Neuronal stem cell (in vitro differentiated cells): ENCODE data around the gene ICA1.

Experiments used
- DNase-seq: peaks from one replicate; pipeline ENCODE4 v3.0.0-alpha.2; 2013; ENCODE audit warnings: low spot score
- H2AFZ ChIP-seq: one replicate; pipeline ENCODE4 v1.6.1; 2013; ENCODE audit warnings: mild to moderate bottlenecking, low read length, inconsistent platforms
- H2AK5ac ChIP-seq: 2 replicates; pipeline ENCODE4 v1.6.1; 2013; ENCODE audit warnings: low read depth, mild to moderate bottlenecking, inconsistent platforms, low read length, moderate library complexity, mixed read lengths
- H2BK120ac ChIP-seq: 2 replicates; pipeline ENCODE4 v1.6.1; 2013; ENCODE audit warnings: low read depth, mild to moderate bottlenecking, inconsistent platforms, low read length, moderate library complexity, mixed read lengths
- H2BK12ac ChIP-seq: one replicate; pipeline ENCODE4 v1.6.1; 2013; ENCODE audit warnings: low read length, inconsistent platforms
- H2BK15ac ChIP-seq: 2 replicates; pipeline ENCODE4 v1.6.1; 2013; ENCODE audit warnings: mild to moderate bottlenecking, low read length, inconsistent platforms, mixed read lengths
- H2BK5ac ChIP-seq: one replicate; pipeline ENCODE4 v1.6.1; 2013; ENCODE audit warnings: inconsistent platforms, mild to moderate bottlenecking, low read length, moderate library complexity
- H3K14ac ChIP-seq: one replicate; pipeline ENCODE4 v1.6.1; 2013; ENCODE audit warnings: low read length, inconsistent platforms
- H3K18ac ChIP-seq: 2 replicates; pipeline ENCODE4 v1.6.1; 2013; ENCODE audit warnings: low read length, inconsistent platforms
- H3K23ac ChIP-seq: 2 replicates; pipeline ENCODE4 v1.6.1; 2013; ENCODE audit warnings: low read depth, mild to moderate bottlenecking, mixed read lengths, low read length, inconsistent platforms; ENCODE audit not compliant: poor library complexity
- H3K27ac ChIP-seq: replicated peaks from 3 replicates; pipeline ENCODE4 v1.5.1; 2013; ENCODE audit warnings: low read length, inconsistent platforms
- H3K27me3 ChIP-seq, 3 experiments: 2 replicates each; pipeline ENCODE4 v1.6.1; 2013; ENCODE audit warnings: low read length in 3 of 3, mild to moderate bottlenecking in 2 of 3, inconsistent platforms in 1 of 3, low read depth in 1 of 3, mixed read lengths in 1 of 3, moderate library complexity in 1 of 3; ENCODE audit not compliant: control insufficient read depth in 3 of 3, insufficient read depth in 3 of 3
- H3K36me3 ChIP-seq, 2 donors: replicated peaks in 1 of 2; 2 replicates each; pipeline ENCODE4 v1.6.1; 2013; ENCODE audit warnings: low read length in 2 of 2; ENCODE audit not compliant: control insufficient read depth in 2 of 2, insufficient read depth in 2 of 2
- H3K4ac ChIP-seq: 2 replicates; pipeline ENCODE4 v1.6.1; 2013; ENCODE audit warnings: inconsistent platforms, mild to moderate bottlenecking, low read length, moderate library complexity
- H3K4me1 ChIP-seq, 2 donors: 1 replicate in 1 of 2; 2 replicates in 1 of 2; pipeline ENCODE4 v1.6.1; 2013; ENCODE audit warnings: low read length in 2 of 2, low read depth in 1 of 2; ENCODE audit not compliant: control insufficient read depth in 2 of 2, insufficient read depth in 1 of 2
- H3K4me2 ChIP-seq: one replicate; pipeline ENCODE4 v1.6.1; 2013; ENCODE audit warnings: mild to moderate bottlenecking, low read length, inconsistent platforms; ENCODE audit not compliant: insufficient read depth, poor library complexity, severe bottlenecking
- H3K4me3 ChIP-seq, 2 donors: 2 replicates each; pipeline ENCODE4 v1.5.1; 2013; ENCODE audit warnings: low read length in 2 of 2, mild to moderate bottlenecking in 2 of 2, inconsistent platforms in 1 of 2, moderate library complexity in 1 of 2
- H3K79me1 ChIP-seq: one replicate; pipeline ENCODE4 v1.6.1; 2013; ENCODE audit warnings: low read depth, mild to moderate bottlenecking, inconsistent platforms, low read length, moderate library complexity
- H3K9ac ChIP-seq: one replicate; pipeline ENCODE4 v1.6.1; 2013; ENCODE audit warnings: mild to moderate bottlenecking, low read depth, low read length, inconsistent platforms; ENCODE audit not compliant: poor library complexity
- H3K9me3 ChIP-seq, 2 donors: replicated peaks in 1 of 2; 2 replicates each; pipeline versions ENCODE3 to v1.6.1; 2013; ENCODE audit warnings: low read length in 2 of 2, mild to moderate bottlenecking in 2 of 2, inconsistent platforms in 1 of 2, low read depth in 1 of 2, mixed read lengths in 1 of 2, moderate library complexity in 1 of 2; ENCODE audit not compliant: control insufficient read depth in 2 of 2, insufficient read depth in 1 of 2
- H4K8ac ChIP-seq: one replicate; pipeline ENCODE4 v1.6.1; 2013; ENCODE audit warnings: low read depth, mild to moderate bottlenecking, inconsistent platforms, low read length, moderate library complexity
- H4K91ac ChIP-seq: one replicate; pipeline ENCODE4 v1.6.1; 2013; ENCODE audit warnings: low read length, low read depth, mild to moderate bottlenecking, inconsistent platforms; ENCODE audit not compliant: poor library complexity
- WGBS, 2 donors: extraction: QIAGEN DNeasy Blood & Tissue Kit; methylation state at CpG; one replicate each; pipeline ENCODE4 v1.1.7; 2013; ENCODE audit warnings: missing lambda C conversion rate in 2 of 2, mixed read lengths in 1 of 2; ENCODE audit not compliant: insufficient read length in 2 of 2, insufficient replicate concordance in 1 of 2; ENCODE audit errors: extremely low coverage in 2 of 2; 5-methylcytosine and 5-hydroxymethylcytosine counted together

Gene ICA1

GRCh38 chr7:8200717-8201116, 61.2 kb downstream of the ICA1 start:
- DNase-seq = no peak
- Histone ChIP-seq H2BK15ac (no peak overlapping the region), H4K91ac (no peak overlapping the region), H3K9ac (no peak overlapping the region), H2BK5ac (no peak overlapping the region), H2BK120ac (no peak overlapping the region), H3K27ac (no peak overlapping the region), H2BK12ac (no peak overlapping the region), H3K4ac (no peak overlapping the region), H3K9me3 (no peaks in the 10 kb centered on the region), H3K18ac (no peak overlapping the region), H3K4me3 (no peak overlapping the region), H3K14ac (no peak overlapping the region), H3K27me3 (no peaks in the 10 kb centered on the region), H2AFZ (no peak overlapping the region), H2AK5ac (no peak overlapping the region), H3K79me1 (no peaks in the 10 kb centered on the region), H3K23ac (no peak overlapping the region), H3K4me1 (peaks cover 0 to 1% of the 10 kb centered on the region in 2 donors), H4K8ac (no peak overlapping the region), H3K36me3 (no peaks in the 10 kb centered on the region), H3K4me2 (no peak overlapping the region)
- no CpG with 5 or more reads among the region's 1 CpG for WGBS, 2 donors

- Histone ChIP-seq H3K4me1 (no peaks in the 10 kb centered on the region), H3K4ac (no peak overlapping the region), H3K18ac (no peak overlapping the region), H3K23ac (no peak overlapping the region), H2BK12ac (no peak overlapping the region), H3K4me3 (no peak overlapping the region), H3K14ac (no peak overlapping the region), H4K91ac (no peak overlapping the region), H2AK5ac (no peak overlapping the region), H3K4me2 (no peak overlapping the region), H3K36me3 (no peaks in the 10 kb centered on the region), H2BK120ac (no peak overlapping the region), H3K9me3 (no peaks in the 10 kb centered on the region), H3K27ac (no peak overlapping the region), H3K9ac (no peak overlapping the region), H3K27me3 (no peaks in the 10 kb centered on the region), H4K8ac (no peak overlapping the region), H3K79me1 (no peaks in the 10 kb centered on the region), H2BK15ac (no peak overlapping the region), H2AFZ (no peak overlapping the region), H2BK5ac (no peak overlapping the region)
- DNase-seq = no peak
- no CpG with 5 or more reads among the region's 4 CpGs for WGBS, 2 donors
These were observed 61.7 kb downstream of the ICA1 start for GRCh38 chr7:8200316-8200715.

GRCh38 chr7:8197994-8198698, 63.8 kb downstream of the ICA1 start:
- Histone ChIP-seq H2AFZ (no peak overlapping the region), H3K4me1 (no peaks in the 10 kb centered on the region), H3K79me1 (no peaks in the 10 kb centered on the region), H4K8ac (no peak overlapping the region), H2BK5ac (no peak overlapping the region), H2BK15ac (no peak overlapping the region), H3K36me3 (no peaks in the 10 kb centered on the region), H3K4me3 (no peak overlapping the region), H3K27ac (no peak overlapping the region), H3K14ac (no peak overlapping the region), H3K4me2 (no peak overlapping the region), H3K9me3 (no peaks in the 10 kb centered on the region), H3K9ac (no peak overlapping the region), H3K23ac (no peak overlapping the region), H3K27me3 (no peaks in the 10 kb centered on the region), H4K91ac (no peak overlapping the region), H3K18ac (no peak overlapping the region), H2BK120ac (no peak overlapping the region), H2AK5ac (no peak overlapping the region), H2BK12ac (no peak overlapping the region), H3K4ac (no peak overlapping the region)
- no peak for DNase-seq
- WGBS, 2 donors = no CpG with 5 or more reads among the region's 5 CpGs

- Histone ChIP-seq H3K27me3 (no peaks in the 10 kb centered on the region), H2AFZ (no peak overlapping the region), H3K79me1 (no peaks in the 10 kb centered on the region), H2AK5ac (no peak overlapping the region), H2BK120ac (no peak overlapping the region), H3K4me3 (no peak overlapping the region), H3K23ac (no peak overlapping the region), H3K4me2 (no peak overlapping the region), H4K91ac (no peak overlapping the region), H3K4me1 (peaks cover 13 to 14% of the 10 kb centered on the region in 2 donors), H2BK5ac (no peak overlapping the region), H2BK15ac (no peak overlapping the region), H3K18ac (no peak overlapping the region), H3K36me3 (no peaks in the 10 kb centered on the region), H3K9ac (no peak overlapping the region), H3K14ac (no peak overlapping the region), H2BK12ac (no peak overlapping the region), H3K9me3 (no peaks in the 10 kb centered on the region), H3K27ac (no peak overlapping the region), H4K8ac (no peak overlapping the region), H3K4ac (no peak overlapping the region)
- DNase-seq = no peak
These were observed 69.1 kb downstream of the ICA1 start for GRCh38 chr7:8192897-8193296.
